DND-41 (cell line): ENCODE results near the gene RAC2.

Source experiments
- ATAC-seq: fragments of 200-7000 bp; cut with Tn5 transposase; 3 replicates; pipeline ENCODE4 v1.9.1; 2021; ENCODE audit warnings: low read depth; ENCODE audit not compliant: insufficient read depth
- DNase-seq: peaks from one replicate; pipeline ENCODE4 v3.0.0-alpha.2; 2020
- H2AFZ ChIP-seq: 2 replicates; pipeline ENCODE4 v1.6.0; 2012; ENCODE audit warnings: low read depth, low read length
- H3K27ac ChIP-seq: 2 replicates; pipeline ENCODE4 v1.5.1; 2012; ENCODE audit warnings: low read length, inconsistent platforms
- H3K27me3 ChIP-seq: fragments of 200-600 bp; sonication (generic); 2 replicates; pipeline ENCODE4 v1.6.0; 2012; ENCODE audit warnings: low read length, mild to moderate bottlenecking, inconsistent platforms; ENCODE audit not compliant: insufficient read depth, poor library complexity
- H3K36me3 ChIP-seq: 2 replicates; pipeline ENCODE4 v1.5.1; 2012; ENCODE audit warnings: low read length, inconsistent platforms; ENCODE audit not compliant: insufficient read depth
- H3K4me1 ChIP-seq: 2 replicates; pipeline ENCODE4 v1.5.1; 2012; ENCODE audit warnings: mild to moderate bottlenecking, low read length; ENCODE audit not compliant: insufficient read depth
- H3K4me2 ChIP-seq: 2 replicates; pipeline ENCODE4 v1.6.0; 2012; ENCODE audit warnings: mild to moderate bottlenecking, moderate library complexity, low read length, inconsistent platforms; ENCODE audit not compliant: insufficient read depth
- H3K4me3 ChIP-seq, 2 experiments: fragments of 200-600 bp in 1 of 2; shearing (Covaris generic) in 1 of 2; 2 replicates each; pipeline ENCODE4 v1.5.1; 2012 to 2016; ENCODE audit warnings: inconsistent platforms in 2 of 2, low read length in 2 of 2, mild to moderate bottlenecking in 2 of 2, low read depth in 1 of 2, moderate library complexity in 1 of 2
- H3K79me2 ChIP-seq: 2 replicates; pipeline ENCODE4 v1.6.0; 2012; ENCODE audit warnings: low read length, inconsistent platforms; ENCODE audit not compliant: insufficient read depth
- H3K9ac ChIP-seq: 2 replicates; pipeline ENCODE4 v1.6.0; 2012; ENCODE audit warnings: low read depth, mild to moderate bottlenecking, inconsistent platforms, low read length, moderate library complexity
- H3K9me3 ChIP-seq: 2 replicates; pipeline ENCODE4 v1.5.1; 2012; ENCODE audit warnings: low read length, moderate library complexity, mild to moderate bottlenecking, inconsistent platforms; ENCODE audit not compliant: insufficient read depth, severe bottlenecking
- H4K20me1 ChIP-seq: 2 replicates; pipeline ENCODE4 v1.6.0; 2012; ENCODE audit warnings: low read length; ENCODE audit not compliant: insufficient read depth
- EZH2 ChIP-seq: IDR thresholded peaks from 3 replicates; pipeline ENCODE4 v1.6.1; 2012; ENCODE audit warnings: borderline replicate concordance, low read depth, mild to moderate bottlenecking, moderate library complexity, low read length, inconsistent platforms; ENCODE audit not compliant: severe bottlenecking
- TF ChIP-seq, protein P1 (sequence below): IDR thresholded peaks from 2 replicates; pipeline ENCODE4 v1.5.1; 2012; ENCODE audit warnings: borderline replicate concordance, low read length, moderate library complexity, mild to moderate bottlenecking; ENCODE audit not compliant: poor library complexity, severe bottlenecking; ENCODE audit errors: extremely low read depth

Gene RAC2

DNA sequence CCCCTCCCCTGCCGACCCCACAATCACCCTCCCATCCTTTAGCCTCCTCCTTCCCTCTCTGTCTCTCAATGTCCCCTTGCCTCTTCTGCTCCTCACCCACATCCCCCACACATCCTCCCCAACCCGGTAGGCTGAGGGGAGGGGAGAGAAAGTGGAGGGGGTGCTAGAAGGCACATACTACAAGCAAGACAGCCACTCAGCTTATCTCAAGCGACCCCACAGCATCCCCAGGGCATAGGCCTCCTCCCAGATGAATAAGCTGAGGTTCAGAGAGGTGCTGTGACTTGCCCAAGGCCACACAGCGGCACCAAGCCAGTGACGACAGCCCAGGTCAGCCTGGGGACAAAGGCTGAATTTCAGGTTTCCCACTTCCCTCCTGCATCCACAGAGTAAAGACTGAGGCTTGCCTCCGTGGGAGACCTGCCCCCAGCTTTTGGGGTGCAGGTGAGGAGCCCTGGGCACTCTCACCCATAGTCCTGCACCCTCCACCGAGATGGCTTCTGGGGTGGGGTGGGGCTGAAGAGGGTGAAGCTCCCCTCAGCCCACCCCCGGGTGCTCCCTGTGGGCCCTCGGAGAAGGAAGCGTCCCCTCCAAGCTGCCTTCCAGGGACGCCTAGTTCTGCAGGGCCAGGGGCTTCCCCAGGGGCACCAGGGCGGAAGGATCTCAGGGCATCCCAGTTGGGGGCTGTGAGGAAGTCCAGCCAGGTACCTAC, 511 bp downstream of the RAC2 start:
- Histone ChIP-seq H3K4me1 (peaks cover 61% of the 10 kb centered on the region), H3K79me2 (peaks cover 52% of the 10 kb centered on the region), H3K4me3 (peak overlapping the region; percentile 52 to 85), H3K27me3 (no peaks in the 10 kb centered on the region), H2AFZ (peak overlapping the region; percentile 58; the same call in 1 of the 2 replicates), H3K9ac (peak overlapping the region; percentile 79), H3K27ac (peak overlapping the region; percentile 94), H3K36me3 (peaks cover 36% of the 10 kb centered on the region), H3K4me2 (peak overlapping the region; percentile 87), H3K9me3 (no peaks in the 10 kb centered on the region), H4K20me1 (peaks cover 41% of the 10 kb centered on the region)
- peak; percentile 33 for ATAC-seq
- DNase-seq: peak; percentile 82
- TF ChIP-seq, protein P1, sequence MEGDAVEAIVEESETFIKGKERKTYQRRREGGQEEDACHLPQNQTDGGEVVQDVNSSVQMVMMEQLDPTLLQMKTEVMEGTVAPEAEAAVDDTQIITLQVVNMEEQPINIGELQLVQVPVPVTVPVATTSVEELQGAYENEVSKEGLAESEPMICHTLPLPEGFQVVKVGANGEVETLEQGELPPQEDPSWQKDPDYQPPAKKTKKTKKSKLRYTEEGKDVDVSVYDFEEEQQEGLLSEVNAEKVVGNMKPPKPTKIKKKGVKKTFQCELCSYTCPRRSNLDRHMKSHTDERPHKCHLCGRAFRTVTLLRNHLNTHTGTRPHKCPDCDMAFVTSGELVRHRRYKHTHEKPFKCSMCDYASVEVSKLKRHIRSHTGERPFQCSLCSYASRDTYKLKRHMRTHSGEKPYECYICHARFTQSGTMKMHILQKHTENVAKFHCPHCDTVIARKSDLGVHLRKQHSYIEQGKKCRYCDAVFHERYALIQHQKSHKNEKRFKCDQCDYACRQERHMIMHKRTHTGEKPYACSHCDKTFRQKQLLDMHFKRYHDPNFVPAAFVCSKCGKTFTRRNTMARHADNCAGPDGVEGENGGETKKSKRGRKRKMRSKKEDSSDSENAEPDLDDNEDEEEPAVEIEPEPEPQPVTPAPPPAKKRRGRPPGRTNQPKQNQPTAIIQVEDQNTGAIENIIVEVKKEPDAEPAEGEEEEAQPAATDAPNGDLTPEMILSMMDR: no peak

DNA sequence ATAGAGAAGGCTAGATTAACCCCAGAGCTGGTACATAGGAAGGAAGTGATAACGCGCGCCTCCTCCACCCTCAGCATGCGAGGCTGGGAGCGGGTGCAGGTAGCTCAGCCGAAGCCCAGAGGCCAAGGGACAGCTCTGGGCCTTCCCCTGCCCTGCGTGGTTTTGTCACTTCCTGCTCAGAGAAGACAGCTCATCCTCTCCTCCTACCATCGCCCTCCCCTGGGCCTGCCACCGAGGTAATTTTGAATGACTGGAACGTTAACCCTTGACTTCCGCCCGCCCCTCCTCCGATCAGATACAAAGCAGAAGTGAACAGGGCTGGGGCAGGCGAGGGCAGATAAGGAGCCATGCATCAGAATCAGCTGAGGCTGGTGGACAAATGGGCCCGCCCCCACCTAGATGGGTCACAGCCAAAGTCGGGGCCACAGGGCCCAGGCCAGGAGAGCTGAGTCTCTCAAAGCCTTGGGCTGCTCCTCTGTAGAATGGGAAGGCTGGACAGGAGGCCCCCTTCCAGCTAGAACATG, 1.6 kb downstream of the RAC2 start:
- Histone ChIP-seq H3K9me3 (no peaks in the 10 kb centered on the region), H2AFZ (peak overlapping the region; percentile 47; the same call in 1 of the 2 replicates), H3K27me3 (no peaks in the 10 kb centered on the region), H3K79me2 (peaks cover 63% of the 10 kb centered on the region), H3K36me3 (peaks cover 46% of the 10 kb centered on the region), H3K4me2 (peak overlapping the region; percentile 87), H4K20me1 (peaks cover 46% of the 10 kb centered on the region), H3K4me3 (peak overlapping the region; percentile 52 to 85; a peak in 3 of 4 replicates), H3K27ac (peak overlapping the region; percentile 94), H3K9ac (peak overlapping the region; percentile 79), H3K4me1 (peaks cover 66% of the 10 kb centered on the region)
- DNase-seq: peak; percentile 93
- TF ChIP-seq EZH2: no peak
- TF ChIP-seq, protein P1: no peak
- peak; percentile 73 for ATAC-seq

DNA sequence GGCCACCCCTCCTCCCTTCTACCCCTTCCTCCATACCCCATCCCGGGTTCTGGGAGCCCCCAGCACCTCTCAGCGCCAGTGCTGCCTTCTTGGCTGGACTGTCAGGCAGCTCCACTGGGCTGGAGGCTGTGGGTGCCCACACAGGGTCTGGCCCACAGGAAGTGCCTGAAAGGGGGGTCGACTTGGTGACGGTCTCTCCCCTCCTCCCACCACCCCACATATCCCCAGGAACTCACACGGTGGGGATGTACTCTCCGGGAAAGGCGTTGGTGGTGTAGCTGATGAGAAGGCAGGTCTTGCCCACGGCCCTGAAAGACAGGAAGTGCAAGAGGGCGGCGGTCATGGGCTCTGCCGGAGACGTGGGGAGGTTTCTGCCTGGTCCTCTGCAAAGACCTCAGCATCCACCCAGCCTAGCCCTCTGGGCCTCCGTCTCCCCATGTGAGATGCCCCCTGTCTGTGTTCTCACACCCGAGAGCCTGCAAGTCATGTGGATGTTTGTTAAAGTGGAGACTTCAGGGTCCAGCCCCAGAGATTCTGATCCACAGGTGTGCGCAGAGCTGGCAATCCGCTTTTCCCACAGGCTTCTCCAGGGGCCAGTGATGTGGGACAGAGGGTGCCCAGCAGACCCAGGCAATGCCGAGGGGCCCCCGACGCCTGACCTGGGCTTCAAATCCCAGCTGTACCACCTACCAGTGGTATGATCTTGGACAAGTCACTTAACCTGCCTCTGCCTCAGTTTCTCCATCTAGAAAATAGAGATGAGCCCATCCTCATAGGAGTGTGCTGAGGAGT, 2.5 kb downstream of the RAC2 start:
- H3K9ac ChIP-seq: peak overlapping the region; percentile 79
- peaks cover 52% of the 10 kb centered on the region for H3K36me3 ChIP-seq
- TF ChIP-seq, protein P1: no peak
- TF ChIP-seq EZH2: no peak
- H2AFZ ChIP-seq: no peak overlapping the region
- H3K4me2 ChIP-seq: peak overlapping the region; percentile 87
- no peaks in the 10 kb centered on the region for H3K9me3 ChIP-seq
- ATAC-seq (no peak), DNase-seq (no peak)
- peaks cover 66% of the 10 kb centered on the region for H3K4me1 ChIP-seq
- H3K27ac ChIP-seq: peak overlapping the region; percentile 94
- peak overlapping the region in 1 of 2 experiments; percentile 85; a peak in 2 of 4 replicates for H3K4me3 ChIP-seq
- peaks cover 52% of the 10 kb centered on the region for H4K20me1 ChIP-seq
- peaks cover 69% of the 10 kb centered on the region for H3K79me2 ChIP-seq
- H3K27me3 ChIP-seq: no peaks in the 10 kb centered on the region
